ENCODE data around the gene PNKP.

Gene PNKP

DNA sequence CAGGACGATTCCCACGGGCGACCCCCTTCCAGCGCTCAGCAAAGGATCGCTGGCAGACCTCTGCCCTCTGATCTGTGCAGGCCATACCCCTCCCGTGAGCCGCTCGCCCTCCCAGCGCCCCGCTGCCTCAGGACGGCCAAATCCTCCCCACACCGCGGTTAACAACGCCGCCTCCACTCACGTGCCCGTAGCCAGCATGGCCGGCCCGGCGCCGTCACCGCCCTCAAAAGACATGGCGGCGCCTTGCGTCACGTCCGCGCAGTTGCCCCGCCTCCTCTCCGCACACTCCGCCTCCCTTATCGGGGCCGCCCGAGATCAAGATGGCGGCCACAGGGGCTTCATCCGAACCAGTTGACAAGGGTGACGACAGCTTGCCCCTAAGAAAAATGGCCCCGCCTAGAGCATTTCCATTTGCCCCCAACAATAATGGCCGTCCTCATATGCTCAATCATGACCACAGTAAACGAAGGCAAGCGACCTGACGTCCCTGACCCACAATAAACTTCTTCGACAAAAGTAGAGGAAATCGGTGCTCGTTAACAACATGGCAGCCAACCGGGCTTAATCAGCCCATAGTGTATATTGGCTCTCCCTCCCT is 9.1 kb upstream of the PNKP start (continued):
- TF ChIP-seq ZNF138 (tag by site-specific recombination; IDR thresholded peaks at IDR 0.05; ENCODE audit: borderline replicate concordance) (no peak), ZNF335 (tag by site-specific recombination; conservative IDR thresholded peaks at IDR 0.05) (peak; percentile 97), ZNF677 (tag by site-specific recombination; IDR thresholded peaks at IDR 0.05) (no peak), KLF7 (tag by site-specific recombination; IDR thresholded peaks at IDR 0.05; ENCODE audit: borderline replicate concordance) (0 out of 2 replicates have a peak, but pooled peaks have one; percentile 11), ZSCAN23 (tag by site-specific recombination; IDR thresholded peaks at IDR 0.05) (no peak), YY1 (tag by site-specific recombination; IDR thresholded peaks at IDR 0.05) (peak; percentile 99), EGR2 (tag by site-specific recombination; IDR thresholded peaks at IDR 0.05; ENCODE audit: low read depth) (peak; percentile 22; the same call in 1 of the 2 replicates), ZNF473 (tag by site-specific recombination; IDR thresholded peaks at IDR 0.05) (no peak), ZNF202 (tag by site-specific recombination; IDR thresholded peaks at IDR 0.05; ENCODE audit: borderline replicate concordance) (no peak), ZNF10 (tag by site-specific recombination; IDR thresholded peaks at IDR 0.05) (no peak), PRDM1 (tag by site-specific recombination; IDR thresholded peaks at IDR 0.05) (no peak), ZNF211 (tag by site-specific recombination; IDR thresholded peaks at IDR 0.05; ENCODE audit: low read depth) (no peak), ZBTB8A (tag by site-specific recombination; IDR thresholded peaks at IDR 0.05) (no peak; the same call in 1 of the 2 replicates)
- TF ChIP-seq, protein P1, sequence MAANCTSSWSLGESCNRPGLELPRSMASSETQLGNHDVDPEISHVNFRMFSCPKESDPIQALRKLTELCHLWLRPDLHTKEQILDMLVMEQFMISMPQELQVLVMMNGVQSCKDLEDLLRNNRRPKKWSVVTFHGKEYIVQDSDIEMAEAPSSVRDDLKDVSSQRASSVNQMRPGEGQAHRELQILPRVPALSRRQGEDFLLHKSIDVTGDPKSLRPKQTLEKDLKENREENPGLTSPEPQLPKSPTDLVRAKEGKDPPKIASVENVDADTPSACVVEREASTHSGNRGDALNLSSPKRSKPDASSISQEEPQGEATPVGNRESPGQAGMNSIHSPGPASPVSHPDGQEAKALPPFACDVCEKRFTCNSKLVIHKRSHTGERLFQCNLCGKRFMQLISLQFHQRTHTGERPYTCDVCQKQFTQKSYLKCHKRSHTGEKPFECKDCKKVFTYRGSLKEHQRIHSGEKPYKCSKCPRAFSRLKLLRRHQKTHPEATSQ (tag by site-specific recombination; IDR thresholded peaks at IDR 0.05), result no peak
- TF ChIP-seq, protein P2, sequence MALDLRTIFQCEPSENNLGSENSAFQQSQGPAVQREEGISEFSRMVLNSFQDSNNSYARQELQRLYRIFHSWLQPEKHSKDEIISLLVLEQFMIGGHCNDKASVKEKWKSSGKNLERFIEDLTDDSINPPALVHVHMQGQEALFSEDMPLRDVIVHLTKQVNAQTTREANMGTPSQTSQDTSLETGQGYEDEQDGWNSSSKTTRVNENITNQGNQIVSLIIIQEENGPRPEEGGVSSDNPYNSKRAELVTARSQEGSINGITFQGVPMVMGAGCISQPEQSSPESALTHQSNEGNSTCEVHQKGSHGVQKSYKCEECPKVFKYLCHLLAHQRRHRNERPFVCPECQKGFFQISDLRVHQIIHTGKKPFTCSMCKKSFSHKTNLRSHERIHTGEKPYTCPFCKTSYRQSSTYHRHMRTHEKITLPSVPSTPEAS (tag by site-specific recombination; IDR thresholded peaks at IDR 0.05), result no peak
- TF ChIP-seq, protein P3, sequence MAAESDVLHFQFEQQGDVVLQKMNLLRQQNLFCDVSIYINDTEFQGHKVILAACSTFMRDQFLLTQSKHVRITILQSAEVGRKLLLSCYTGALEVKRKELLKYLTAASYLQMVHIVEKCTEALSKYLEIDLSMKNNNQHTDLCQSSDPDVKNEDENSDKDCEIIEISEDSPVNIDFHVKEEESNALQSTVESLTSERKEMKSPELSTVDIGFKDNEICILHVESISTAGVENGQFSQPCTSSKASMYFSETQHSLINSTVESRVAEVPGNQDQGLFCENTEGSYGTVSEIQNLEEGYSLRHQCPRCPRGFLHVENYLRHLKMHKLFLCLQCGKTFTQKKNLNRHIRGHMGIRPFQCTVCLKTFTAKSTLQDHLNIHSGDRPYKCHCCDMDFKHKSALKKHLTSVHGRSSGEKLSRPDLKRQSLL (tag by site-specific recombination; IDR thresholded peaks at IDR 0.05), result peak; percentile 46; the same call in 1 of the 2 replicates
- TF ChIP-seq, protein P4, sequence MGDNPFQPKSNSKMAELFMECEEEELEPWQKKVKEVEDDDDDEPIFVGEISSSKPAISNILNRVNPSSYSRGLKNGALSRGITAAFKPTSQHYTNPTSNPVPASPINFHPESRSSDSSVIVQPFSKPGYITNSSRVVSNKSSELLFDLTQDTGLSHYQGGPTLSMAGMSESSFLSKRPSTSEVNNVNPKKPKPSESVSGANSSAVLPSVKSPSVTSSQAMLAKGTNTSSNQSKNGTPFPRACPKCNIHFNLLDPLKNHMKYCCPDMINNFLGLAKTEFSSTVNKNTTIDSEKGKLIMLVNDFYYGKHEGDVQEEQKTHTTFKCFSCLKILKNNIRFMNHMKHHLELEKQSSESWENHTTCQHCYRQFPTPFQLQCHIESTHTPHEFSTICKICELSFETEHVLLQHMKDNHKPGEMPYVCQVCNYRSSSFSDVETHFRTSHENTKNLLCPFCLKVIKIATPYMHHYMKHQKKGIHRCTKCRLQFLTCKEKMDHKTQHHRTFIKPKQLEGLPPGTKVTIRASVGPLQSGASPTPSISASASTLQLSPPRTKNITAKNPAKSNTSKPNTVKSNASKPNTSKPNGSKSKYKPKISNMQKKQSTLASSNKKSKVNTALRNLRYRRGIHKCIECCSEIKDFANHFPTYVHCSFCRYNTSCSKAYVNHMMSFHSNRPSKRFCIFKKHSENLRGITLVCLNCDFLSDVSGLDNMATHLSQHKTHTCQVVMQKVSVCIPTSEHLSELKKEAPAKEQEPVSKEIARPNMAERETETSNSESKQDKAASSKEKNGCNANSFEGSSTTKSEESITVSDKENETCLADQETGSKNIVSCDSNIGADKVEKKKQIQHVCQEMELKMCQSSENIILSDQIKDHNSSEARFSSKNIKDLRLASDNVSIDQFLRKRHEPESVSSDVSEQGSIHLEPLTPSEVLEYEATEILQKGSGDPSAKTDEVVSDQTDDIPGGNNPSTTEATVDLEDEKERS (tag by site-specific recombination; IDR thresholded peaks at IDR 0.05), result 0 out of 2 replicates have a peak, but pooled peaks have one; percentile 43
- TF ChIP-seq, protein P5, sequence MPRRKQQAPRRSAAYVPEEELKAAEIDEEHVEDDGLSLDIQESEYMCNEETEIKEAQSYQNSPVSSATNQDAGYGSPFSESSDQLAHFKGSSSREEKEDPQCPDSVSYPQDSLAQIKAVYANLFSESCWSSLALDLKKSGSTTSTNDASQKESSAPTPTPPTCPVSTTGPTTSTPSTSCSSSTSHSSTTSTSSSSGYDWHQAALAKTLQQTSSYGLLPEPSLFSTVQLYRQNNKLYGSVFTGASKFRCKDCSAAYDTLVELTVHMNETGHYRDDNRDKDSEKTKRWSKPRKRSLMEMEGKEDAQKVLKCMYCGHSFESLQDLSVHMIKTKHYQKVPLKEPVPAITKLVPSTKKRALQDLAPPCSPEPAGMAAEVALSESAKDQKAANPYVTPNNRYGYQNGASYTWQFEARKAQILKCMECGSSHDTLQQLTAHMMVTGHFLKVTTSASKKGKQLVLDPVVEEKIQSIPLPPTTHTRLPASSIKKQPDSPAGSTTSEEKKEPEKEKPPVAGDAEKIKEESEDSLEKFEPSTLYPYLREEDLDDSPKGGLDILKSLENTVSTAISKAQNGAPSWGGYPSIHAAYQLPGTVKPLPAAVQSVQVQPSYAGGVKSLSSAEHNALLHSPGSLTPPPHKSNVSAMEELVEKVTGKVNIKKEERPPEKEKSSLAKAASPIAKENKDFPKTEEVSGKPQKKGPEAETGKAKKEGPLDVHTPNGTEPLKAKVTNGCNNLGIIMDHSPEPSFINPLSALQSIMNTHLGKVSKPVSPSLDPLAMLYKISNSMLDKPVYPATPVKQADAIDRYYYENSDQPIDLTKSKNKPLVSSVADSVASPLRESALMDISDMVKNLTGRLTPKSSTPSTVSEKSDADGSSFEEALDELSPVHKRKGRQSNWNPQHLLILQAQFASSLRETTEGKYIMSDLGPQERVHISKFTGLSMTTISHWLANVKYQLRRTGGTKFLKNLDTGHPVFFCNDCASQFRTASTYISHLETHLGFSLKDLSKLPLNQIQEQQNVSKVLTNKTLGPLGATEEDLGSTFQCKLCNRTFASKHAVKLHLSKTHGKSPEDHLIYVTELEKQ (tag by site-specific recombination; IDR thresholded peaks at IDR 0.05; ENCODE audit: borderline replicate concordance), result no peak
- TF ChIP-seq, protein P6, sequence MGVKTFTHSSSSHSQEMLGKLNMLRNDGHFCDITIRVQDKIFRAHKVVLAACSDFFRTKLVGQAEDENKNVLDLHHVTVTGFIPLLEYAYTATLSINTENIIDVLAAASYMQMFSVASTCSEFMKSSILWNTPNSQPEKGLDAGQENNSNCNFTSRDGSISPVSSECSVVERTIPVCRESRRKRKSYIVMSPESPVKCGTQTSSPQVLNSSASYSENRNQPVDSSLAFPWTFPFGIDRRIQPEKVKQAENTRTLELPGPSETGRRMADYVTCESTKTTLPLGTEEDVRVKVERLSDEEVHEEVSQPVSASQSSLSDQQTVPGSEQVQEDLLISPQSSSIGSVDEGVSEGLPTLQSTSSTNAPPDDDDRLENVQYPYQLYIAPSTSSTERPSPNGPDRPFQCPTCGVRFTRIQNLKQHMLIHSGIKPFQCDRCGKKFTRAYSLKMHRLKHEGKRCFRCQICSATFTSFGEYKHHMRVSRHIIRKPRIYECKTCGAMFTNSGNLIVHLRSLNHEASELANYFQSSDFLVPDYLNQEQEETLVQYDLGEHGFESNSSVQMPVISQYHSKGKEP (tag by site-specific recombination; IDR thresholded peaks at IDR 0.05), result no peak
- TF ChIP-seq, protein P7, sequence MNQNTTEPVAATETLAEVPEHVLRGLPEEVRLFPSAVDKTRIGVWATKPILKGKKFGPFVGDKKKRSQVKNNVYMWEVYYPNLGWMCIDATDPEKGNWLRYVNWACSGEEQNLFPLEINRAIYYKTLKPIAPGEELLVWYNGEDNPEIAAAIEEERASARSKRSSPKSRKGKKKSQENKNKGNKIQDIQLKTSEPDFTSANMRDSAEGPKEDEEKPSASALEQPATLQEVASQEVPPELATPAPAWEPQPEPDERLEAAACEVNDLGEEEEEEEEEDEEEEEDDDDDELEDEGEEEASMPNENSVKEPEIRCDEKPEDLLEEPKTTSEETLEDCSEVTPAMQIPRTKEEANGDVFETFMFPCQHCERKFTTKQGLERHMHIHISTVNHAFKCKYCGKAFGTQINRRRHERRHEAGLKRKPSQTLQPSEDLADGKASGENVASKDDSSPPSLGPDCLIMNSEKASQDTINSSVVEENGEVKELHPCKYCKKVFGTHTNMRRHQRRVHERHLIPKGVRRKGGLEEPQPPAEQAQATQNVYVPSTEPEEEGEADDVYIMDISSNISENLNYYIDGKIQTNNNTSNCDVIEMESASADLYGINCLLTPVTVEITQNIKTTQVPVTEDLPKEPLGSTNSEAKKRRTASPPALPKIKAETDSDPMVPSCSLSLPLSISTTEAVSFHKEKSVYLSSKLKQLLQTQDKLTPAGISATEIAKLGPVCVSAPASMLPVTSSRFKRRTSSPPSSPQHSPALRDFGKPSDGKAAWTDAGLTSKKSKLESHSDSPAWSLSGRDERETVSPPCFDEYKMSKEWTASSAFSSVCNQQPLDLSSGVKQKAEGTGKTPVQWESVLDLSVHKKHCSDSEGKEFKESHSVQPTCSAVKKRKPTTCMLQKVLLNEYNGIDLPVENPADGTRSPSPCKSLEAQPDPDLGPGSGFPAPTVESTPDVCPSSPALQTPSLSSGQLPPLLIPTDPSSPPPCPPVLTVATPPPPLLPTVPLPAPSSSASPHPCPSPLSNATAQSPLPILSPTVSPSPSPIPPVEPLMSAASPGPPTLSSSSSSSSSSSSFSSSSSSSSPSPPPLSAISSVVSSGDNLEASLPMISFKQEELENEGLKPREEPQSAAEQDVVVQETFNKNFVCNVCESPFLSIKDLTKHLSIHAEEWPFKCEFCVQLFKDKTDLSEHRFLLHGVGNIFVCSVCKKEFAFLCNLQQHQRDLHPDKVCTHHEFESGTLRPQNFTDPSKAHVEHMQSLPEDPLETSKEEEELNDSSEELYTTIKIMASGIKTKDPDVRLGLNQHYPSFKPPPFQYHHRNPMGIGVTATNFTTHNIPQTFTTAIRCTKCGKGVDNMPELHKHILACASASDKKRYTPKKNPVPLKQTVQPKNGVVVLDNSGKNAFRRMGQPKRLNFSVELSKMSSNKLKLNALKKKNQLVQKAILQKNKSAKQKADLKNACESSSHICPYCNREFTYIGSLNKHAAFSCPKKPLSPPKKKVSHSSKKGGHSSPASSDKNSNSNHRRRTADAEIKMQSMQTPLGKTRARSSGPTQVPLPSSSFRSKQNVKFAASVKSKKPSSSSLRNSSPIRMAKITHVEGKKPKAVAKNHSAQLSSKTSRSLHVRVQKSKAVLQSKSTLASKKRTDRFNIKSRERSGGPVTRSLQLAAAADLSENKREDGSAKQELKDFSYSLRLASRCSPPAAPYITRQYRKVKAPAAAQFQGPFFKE (tag by site-specific recombination; IDR thresholded peaks at IDR 0.05; ENCODE audit: borderline replicate concordance), result no peak

Measured in HEK293 (cell line).